ENCODE data around the gene EDEM1.

EDEM1 gene

GRCh38 chr3:5201536-5201935 lies 14.0 kb downstream of the EDEM1 start:
- H3K27ac ChIP-seq = no peak overlapping the region

GRCh38 chr3:5202222-5202621 lies 14.7 kb downstream of the EDEM1 start:
- TF ChIP-seq ZFX (IDR thresholded peaks at IDR 0.05) (no peak), CTCF (conservative IDR thresholded peaks at IDR 0.05) (no peak)
- H3K27ac ChIP-seq = no peak overlapping the region

More at GRCh38 chr3:5201536-5201935, 14.0 kb downstream of the EDEM1 start:
- no peak for TF ChIP-seq ZFX (IDR thresholded peaks at IDR 0.05)
- no peak for TF ChIP-seq CTCF (conservative IDR thresholded peaks at IDR 0.05)

- no peak for TF ChIP-seq CTCF (conservative IDR thresholded peaks at IDR 0.05)
- TF ChIP-seq ZFX (IDR thresholded peaks at IDR 0.05) = no peak
- H3K27ac ChIP-seq = no peak overlapping the region
Observed at GRCh38 chr3:5205165-5205941, 17.8 kb downstream of the EDEM1 start.

GRCh38 chr3:5210926-5211325 lies 23.4 kb downstream of the EDEM1 start:
- H3K27ac ChIP-seq = no peak overlapping the region
- TF ChIP-seq CTCF (conservative IDR thresholded peaks at IDR 0.05) = no peak
- no peak for TF ChIP-seq ZFX (IDR thresholded peaks at IDR 0.05)

GRCh38 chr3:5212628-5213573 lies 25.4 kb downstream of the EDEM1 start:
- H3K27ac ChIP-seq = peak overlapping the region; percentile 27

GRCh38 chr3:5213574-5213966 lies 26.1 kb downstream of the EDEM1 start:
- no peak for TF ChIP-seq CTCF (conservative IDR thresholded peaks at IDR 0.05)
- no peak overlapping the region for H3K27ac ChIP-seq

More at GRCh38 chr3:5212628-5213573, 25.4 kb downstream of the EDEM1 start:
- TF ChIP-seq ZFX (IDR thresholded peaks at IDR 0.05) (no peak), CTCF (conservative IDR thresholded peaks at IDR 0.05) (no peak)

GRCh38 chr3:5214352-5214751 lies 26.8 kb downstream of the EDEM1 start:
- TF ChIP-seq CTCF (conservative IDR thresholded peaks at IDR 0.05) = no peak
- TF ChIP-seq ZFX (IDR thresholded peaks at IDR 0.05) = no peak
- no peak overlapping the region for H3K27ac ChIP-seq
